Heart left ventricle (tissue), 13 donors: ENCODE measurements around the gene EVX2.

Source experiments
- CTCF ChIP-seq, 12 donors: fragments of 200-600 bp; sonication (generic) in 4 of 12; IDR thresholded peaks; one replicate each; pipeline versions ENCODE4 v1.5.0 to v1.8.0; 2018 to 2022; ENCODE audit warnings: antibody characterized with exemption in 12 of 12, mild to moderate bottlenecking in 5 of 12
- POLR2A ChIP-seq, 2 donors: fragments of 450-650 bp; IDR thresholded peaks; one replicate each; pipeline ENCODE4 v1.6.1; 2017; ENCODE audit warnings: antibody characterized with exemption in 2 of 2, mild to moderate bottlenecking in 2 of 2, moderate library complexity in 2 of 2
- donor health status: ischemic (EF 13 %, LVEDD 7.1; RV severe dilation, severe dysfunction).
- donor health status: DM: no; HTN: yes; CAD: no.
- donor health status: DM: no; HTN: no; CAD: no.
- donor health status: ischemic (EF 25% LVEDD 6.9; RV normal size, moderate dysfunction).
- donor health status: ischemic (EF 25% LVEDD 5.7; RV mildly dilated, moderate dysfunction).
- donor health status: ischemic (EF 35%, LVEDD 5.7; RV mildly dilated, moderate dysfunction).
- donor health status: nonischemic (EF 11% LVEDD 7.7; RV severe dilation, severe dysfunction).
- donor health status: DM: yes; HTN: yes; CAD: no.
- donor health status: PGD.
- donor health status: ischemic (EF 29% LVEDD 5.4; RV normal size, mild dysfunction).
- donor health status: nonischemic (EF 23%, LVEDD 6.1; RV moderate dilation, normal function).

- TF ChIP-seq CTCF (IDR thresholded peaks at IDR 0.05), result no peak
- no peak for TF ChIP-seq POLR2A (IDR thresholded peaks at IDR 0.05)
Measured at GRCh38 chr2:176128172-176128981, 44.6 kb upstream of the EVX2 start.
